Measurements from ENCODE around the gene CBFA2T3.

GRCh38 chr16:89018282-89019158, 41.5 kb upstream of the CBFA2T3 start:
- no peak for TF ChIP-seq CREB1 (IDR thresholded peaks at IDR 0.05; ENCODE audit: low read depth)
- no peak for TF ChIP-seq CEBPB (IDR thresholded peaks at IDR 0.05)
- no peak for TF ChIP-seq ZBTB7A (IDR thresholded peaks at IDR 0.05; ENCODE audit: low read depth)
- TF ChIP-seq NFIC (IDR thresholded peaks at IDR 0.05), result no peak
- TF ChIP-seq YY1 (IDR thresholded peaks at IDR 0.05; ENCODE audit: low read depth), result no peak
- TF ChIP-seq RAD21 (IDR thresholded peaks at IDR 0.05; ENCODE audit: low read depth), result no peak
- TF ChIP-seq, protein P1, sequence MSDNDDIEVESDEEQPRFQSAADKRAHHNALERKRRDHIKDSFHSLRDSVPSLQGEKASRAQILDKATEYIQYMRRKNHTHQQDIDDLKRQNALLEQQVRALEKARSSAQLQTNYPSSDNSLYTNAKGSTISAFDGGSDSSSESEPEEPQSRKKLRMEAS (IDR thresholded peaks at IDR 0.05), result no peak
